SK-N-SH (cell line): ENCODE results near the gene EIF2B5. TPM values are rescaled to one million over a fixed set of nuclear protein-coding genes. Genes with fewer than 3 reads are reported as not detected.
"Not testable (repeated sequence)": the region's sequence is repeated elsewhere in the genome, so short reads cannot be mapped to it uniquely, and the experiment has no call there.

Source experiments
- CTCF ChIA-PET: fragments of 300-600, 350-600 bp; formaldehyde crosslinking; extraction: SDS; loops from one replicate; lab custom pipeline; 2021; lab: Yijun Ruan, JAX
- POLR2A ChIA-PET: fragments of 350-600 bp; sonication (Branson Sonifier 250); formaldehyde crosslinking; extraction: SDS; loops from one replicate; lab custom pipeline; 2020; ENCODE audit warnings: antibody characterized with exemption, inconsistent platforms; lab: Yijun Ruan, JAX
- DNase-seq: peaks from one replicate; pipeline ENCODE4 v3.0.0; 2012
- H2AFZ ChIP-seq: fragments of 200-600 bp; sonication (generic); 2 replicates; pipeline ENCODE4 v1.8.1; 2016; ENCODE audit warnings: antibody characterized with exemption, mild to moderate bottlenecking, low read depth
- H3F3A ChIP-seq: fragments of 200-600 bp; sonication (generic); replicated peaks from 2 replicates; pipeline ENCODE3; 2016; ENCODE audit warnings: antibody characterized with exemption, mild to moderate bottlenecking; ENCODE audit not compliant: insufficient read depth
- H3K27ac ChIP-seq, 2 experiments: fragments of 200-500 bp in 1 of 2; fragments of 200-600 bp in 1 of 2; sonication (Bioruptor generic) in 1 of 2; sonication (generic), shearing (Covaris generic) in 1 of 2; 2 replicates each; pipeline versions ENCODE4 v1.5.1 to v1.6.1; 2014 to 2016; ENCODE audit warnings: low read depth in 2 of 2, inconsistent platforms in 1 of 2, low read length in 1 of 2, mild to moderate bottlenecking in 1 of 2, mixed read lengths in 1 of 2
- H3K27me3 ChIP-seq: fragments of 200-600 bp; sonication (generic), shearing (Covaris generic); 2 replicates; pipeline ENCODE4 v1.6.1; 2016; ENCODE audit warnings: mixed run types; ENCODE audit not compliant: insufficient read depth
- H3K36me3 ChIP-seq, 2 experiments: fragments of 200-500 bp in 1 of 2; fragments of 200-600 bp in 1 of 2; sonication (Bioruptor generic) in 1 of 2; sonication (generic) in 1 of 2; replicated peaks in 1 of 2; 2 replicates each; pipeline versions ENCODE3 to v1.5.1; 2014 to 2016; ENCODE audit warnings: low read length in 1 of 2, mild to moderate bottlenecking in 1 of 2; ENCODE audit not compliant: insufficient read depth in 2 of 2, control insufficient read depth in 1 of 2
- H3K4me1 ChIP-seq, 2 experiments: fragments of 200-500 bp in 1 of 2; fragments of 200-600 bp in 1 of 2; sonication (Bioruptor generic) in 1 of 2; sonication (generic), shearing (Covaris generic) in 1 of 2; 2 replicates each; pipeline versions ENCODE4 v1.5.1 to v1.6.1; 2014 to 2016; ENCODE audit warnings: low read depth in 1 of 2, low read length in 1 of 2, mixed run types in 1 of 2; ENCODE audit not compliant: insufficient read depth in 2 of 2, control insufficient read depth in 1 of 2
- H3K4me2 ChIP-seq: fragments of 200-600 bp; sonication (generic), shearing (Covaris generic); 2 replicates; pipeline ENCODE4 v1.6.1; 2017; ENCODE audit warnings: mixed run types
- H3K4me3 ChIP-seq, 2 experiments: fragments of 200-500 bp in 1 of 2; fragments of 200-600 bp in 1 of 2; sonication (Bioruptor generic) in 1 of 2; sonication (generic), shearing (Covaris generic) in 1 of 2; 2 replicates each; pipeline versions ENCODE4 v1.5.1 to v1.8.1; 2014 to 2016; ENCODE audit warnings: low read depth in 2 of 2, inconsistent platforms in 1 of 2, low read length in 1 of 2, mild to moderate bottlenecking in 1 of 2, mixed read lengths in 1 of 2, moderate library complexity in 1 of 2
- H3K79me2 ChIP-seq: fragments of 200-600 bp; sonication (generic); 2 replicates; pipeline ENCODE4 v1.8.1; 2017; ENCODE audit warnings: mild to moderate bottlenecking; ENCODE audit not compliant: insufficient read depth
- H3K9ac ChIP-seq: fragments of 200-600 bp; sonication (generic); 2 replicates; pipeline ENCODE4 v1.6.1; 2017; ENCODE audit warnings: mixed run types
- H3K9me2 ChIP-seq: fragments of 200-600 bp; sonication (generic); 2 replicates; pipeline ENCODE4 v1.6.1; 2017; ENCODE audit warnings: mixed run types
- H3K9me3 ChIP-seq: fragments of 200-600 bp; sonication (generic); 2 replicates; pipeline ENCODE4 v1.6.1; 2017; ENCODE audit warnings: mixed run types, mild to moderate bottlenecking, moderate library complexity
- H4K20me1 ChIP-seq: fragments of 200-600 bp; sonication (generic); 2 replicates; pipeline ENCODE4 v1.6.1; 2017; ENCODE audit warnings: mild to moderate bottlenecking, mixed run types; ENCODE audit not compliant: insufficient read depth
- EP300 ChIP-seq, 2 experiments: IDR thresholded peaks; 2 replicates each; pipeline versions ENCODE4 v1.4.0 to v1.6.1; 2012; ENCODE audit warnings: borderline replicate concordance in 1 of 2, low read depth in 1 of 2, low read length in 1 of 2
- EZH2phosphoT487 ChIP-seq: fragments of 200-600 bp; sonication (generic); IDR thresholded peaks from 2 replicates; pipeline ENCODE4 v1.6.1; 2017; ENCODE audit warnings: low read depth, mixed run types, mild to moderate bottlenecking, antibody characterized with exemption, moderate library complexity, borderline replicate concordance
- FOXJ3 ChIP-seq: sonication (generic); formaldehyde crosslinking; IDR thresholded peaks from 2 replicates; pipeline ENCODE4 v1.5.1; 2020; ENCODE audit warnings: mild to moderate bottlenecking, missing genetic modification reagents
- FOXM1 ChIP-seq: IDR thresholded peaks from 2 replicates; pipeline ENCODE4 v1.4.0; 2012; ENCODE audit warnings: low read depth, mild to moderate bottlenecking
- GABPA ChIP-seq: IDR thresholded peaks from 2 replicates; pipeline ENCODE4 v1.4.0; 2012; ENCODE audit warnings: low read depth, mild to moderate bottlenecking
- MXI1 ChIP-seq: IDR thresholded peaks from 2 replicates; pipeline ENCODE4 v1.6.1; 2012; ENCODE audit warnings: mild to moderate bottlenecking, low read depth, low read length, improper control_type of control experiment
- RAD21 ChIP-seq: IDR thresholded peaks from 2 replicates; pipeline ENCODE4 v1.6.1; 2012; ENCODE audit warnings: mild to moderate bottlenecking, low read length
- RXRA ChIP-seq: IDR thresholded peaks from 2 replicates; pipeline ENCODE4 v1.4.0; 2012; ENCODE audit warnings: low read depth, mild to moderate bottlenecking, borderline replicate concordance
- SIN3A ChIP-seq: IDR thresholded peaks from 2 replicates; pipeline ENCODE4 v1.6.1; 2012; ENCODE audit warnings: low read depth, mild to moderate bottlenecking, low read length, moderate library complexity, borderline replicate concordance
- SMC3 ChIP-seq: IDR thresholded peaks from 2 replicates; pipeline ENCODE4 v1.6.1; 2012; ENCODE audit warnings: low read depth, low read length, improper control_type of control experiment
- TAF1 ChIP-seq: IDR thresholded peaks from 2 replicates; pipeline ENCODE4 v1.6.1; 2012; ENCODE audit warnings: low read depth, mild to moderate bottlenecking, low read length, moderate library complexity, borderline replicate concordance
- TCF12 ChIP-seq: IDR thresholded peaks from 2 replicates; pipeline ENCODE4 v1.4.0; 2012
- WGBS: methylation state at CpG from one replicate; pipeline ENCODE4 v1.1.6; 2017; ENCODE audit warnings: low lambda C conversion rate; 5-methylcytosine and 5-hydroxymethylcytosine counted together
- polyA plus RNA-seq, 3 experiments: library from polyadenylated mRNA; depleted of rRNA; stranded (reverse); fragments of >200 nt; gene quantifications; 2 replicates each; pipeline ENCODE4 v1.2.3, GENCODE V29; 2012
- TF ChIP-seq, protein P1 (sequence below): fragments of 200-600 bp; sonication (generic); IDR thresholded peaks from 2 replicates; pipeline ENCODE4 v1.6.1; 2017; ENCODE audit warnings: antibody characterized with exemption, mild to moderate bottlenecking, moderate library complexity
- TF ChIP-seq, protein P2 (sequence below): fragments of 150-350 bp; IDR thresholded peaks from 2 replicates; pipeline ENCODE4 v1.6.1; 2016; ENCODE audit warnings: mild to moderate bottlenecking, low read depth, low read length
- TF ChIP-seq, protein P3 (sequence below): IDR thresholded peaks from 2 replicates; pipeline ENCODE4 v1.6.1; 2012; ENCODE audit warnings: mild to moderate bottlenecking, low read depth, low read length, moderate library complexity
- TF ChIP-seq, protein P4 (sequence below): IDR thresholded peaks from 2 replicates; pipeline ENCODE4 v1.4.0; 2012; ENCODE audit warnings: low read depth, borderline replicate concordance

EIF2B5 gene
- polyA plus RNA-seq, 1 of the 3 experiments (the other 2 are of a cell fraction), result 46.8 TPM

DNA sequence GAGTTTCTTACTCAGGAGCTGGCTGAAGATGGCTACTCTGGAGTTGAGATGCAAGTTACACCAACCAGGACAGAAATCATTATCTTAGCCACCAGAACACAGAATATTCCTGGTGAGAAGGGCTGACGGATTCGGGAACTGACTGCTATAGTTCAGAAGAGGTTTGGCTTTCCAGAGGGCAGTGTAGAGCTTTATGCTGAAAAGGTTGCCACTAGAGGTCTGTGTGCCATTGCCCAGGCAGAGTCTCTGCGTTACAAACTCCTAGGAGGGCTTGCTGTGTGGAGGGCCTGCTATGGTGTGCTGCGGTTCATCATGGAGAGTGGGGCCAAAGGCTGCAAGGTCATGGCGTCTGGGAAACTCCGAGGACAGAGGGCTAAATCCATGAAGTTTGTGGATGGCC is 14.6 kb downstream of the EIF2B5 start:
- 89% methylated on average over 4 of the region's 6 CpGs for WGBS
- H3K9me2 ChIP-seq, H3K9ac ChIP-seq, DNase-seq, H2AFZ ChIP-seq, H3K4me3 ChIP-seq, H4K20me1 ChIP-seq, H3K9me3 ChIP-seq, H3K27me3 ChIP-seq, H3K4me2 ChIP-seq, POLR2A ChIA-PET, H3K27ac ChIP-seq, H3K4me1 ChIP-seq: not testable (repeated sequence)
- H3F3A ChIP-seq, result peaks cover 17% of the 10 kb centered on the region
- TF ChIP-seq, protein P1, sequence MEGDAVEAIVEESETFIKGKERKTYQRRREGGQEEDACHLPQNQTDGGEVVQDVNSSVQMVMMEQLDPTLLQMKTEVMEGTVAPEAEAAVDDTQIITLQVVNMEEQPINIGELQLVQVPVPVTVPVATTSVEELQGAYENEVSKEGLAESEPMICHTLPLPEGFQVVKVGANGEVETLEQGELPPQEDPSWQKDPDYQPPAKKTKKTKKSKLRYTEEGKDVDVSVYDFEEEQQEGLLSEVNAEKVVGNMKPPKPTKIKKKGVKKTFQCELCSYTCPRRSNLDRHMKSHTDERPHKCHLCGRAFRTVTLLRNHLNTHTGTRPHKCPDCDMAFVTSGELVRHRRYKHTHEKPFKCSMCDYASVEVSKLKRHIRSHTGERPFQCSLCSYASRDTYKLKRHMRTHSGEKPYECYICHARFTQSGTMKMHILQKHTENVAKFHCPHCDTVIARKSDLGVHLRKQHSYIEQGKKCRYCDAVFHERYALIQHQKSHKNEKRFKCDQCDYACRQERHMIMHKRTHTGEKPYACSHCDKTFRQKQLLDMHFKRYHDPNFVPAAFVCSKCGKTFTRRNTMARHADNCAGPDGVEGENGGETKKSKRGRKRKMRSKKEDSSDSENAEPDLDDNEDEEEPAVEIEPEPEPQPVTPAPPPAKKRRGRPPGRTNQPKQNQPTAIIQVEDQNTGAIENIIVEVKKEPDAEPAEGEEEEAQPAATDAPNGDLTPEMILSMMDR, result peak; percentile 15; the same call in 1 of the 2 replicates
- TF ChIP-seq RAD21, result peak; percentile 40
- TF ChIP-seq SMC3, result peak; percentile 22; the same call in 1 of the 2 replicates
- CTCF ChIA-PET, result interaction anchor here (0.6 to 2.5 kb wide), 3 partner anchors 100 to 203 kb away, joined by 3 to 12 read pairs (median 3); partner anchors contain the start of gene EEF1AKMT4
- peaks cover 12% of the 10 kb centered on the region; the same call in 1 of the 2 replicates for H3K79me2 ChIP-seq
- H3K36me3 ChIP-seq, result peaks cover 5 to 13% of the 10 kb centered on the region in 2 experiments

DNA sequence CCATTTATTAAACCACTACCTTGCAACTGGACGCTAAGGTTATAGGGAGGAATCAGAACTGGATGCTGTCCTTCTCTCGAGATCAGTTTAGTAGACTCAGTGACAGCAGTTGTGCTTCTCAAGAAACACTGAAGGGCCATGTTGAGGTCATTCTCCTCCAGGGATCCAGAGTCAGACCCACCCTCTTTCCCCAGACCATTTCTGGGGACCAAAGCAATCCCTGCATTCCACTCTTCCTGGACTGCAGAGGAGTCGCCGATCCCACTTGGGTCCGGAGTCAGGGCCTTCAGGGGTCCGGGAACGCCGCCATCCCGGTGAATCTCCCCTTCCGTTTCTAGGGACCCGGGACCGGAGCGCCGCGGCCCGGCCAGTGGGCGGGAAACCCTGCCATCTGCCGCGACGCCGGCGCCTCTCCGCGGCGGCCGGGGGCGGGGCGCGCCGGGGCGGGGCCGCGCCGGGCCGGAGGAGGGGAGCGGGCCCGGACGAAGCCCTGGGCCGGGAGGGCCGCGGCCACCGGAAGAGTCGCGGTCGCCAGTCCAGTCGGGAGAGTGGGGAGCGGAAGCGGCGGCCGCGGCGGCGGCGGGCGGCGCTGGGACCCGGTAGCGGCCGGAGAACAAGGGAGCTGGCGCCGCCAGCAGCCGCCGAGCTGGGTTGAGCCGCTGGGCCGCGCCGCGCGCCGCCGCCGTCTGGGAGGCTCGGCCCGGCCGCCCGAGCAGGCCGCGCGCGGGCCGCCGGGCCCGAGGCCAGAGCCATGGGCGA is 19.9 kb downstream of the EIF2B5 start, which contains the start of gene DVL3:
TSS of gene DVL3 (plus strand) at position 493 of the 759 bp plus-strand sequence. CDS start at position 752, 259 bp downstream.
- under 1% methylated on average over 10 of the region's 84 CpGs for WGBS
- POLR2A ChIA-PET, result interaction anchor here (0.7 to 1.9 kb wide), 4 partner anchors 9 to 623 kb away, joined by 3 to 9 read pairs (median 4); partner anchors contain the start of genes ABCF3 and EIF2B5
- CTCF ChIA-PET, result interaction anchor here (1.1 to 2.4 kb wide), 3 partner anchors 10 to 95 kb away, joined by 6 to 15 read pairs (median 13); partner anchors contain the start of gene EEF1AKMT4
- TF ChIP-seq EZH2phosphoT487 (no peak), SIN3A (peak; percentile 34; the same call in 1 of the 2 replicates), MXI1 (peak; percentile 6; the same call in 1 of the 2 replicates), RXRA (no peak), FOXJ3 (CRISPR knock-in tag) (no peak), TCF12 (no peak), SMC3 (no peak), TAF1 (peak; percentile 42), RAD21 (no peak), EP300 (IDR thresholded peaks at IDR 0.05; ENCODE audit: borderline replicate concordance in 1 of 2, low read depth in 1 of 2, low read length in 1 of 2) (peak in 1 of 2 experiments; percentile 44; a peak in 1 of 4 replicates), FOXM1 (no peak), GABPA (peak; percentile 68)
- TF ChIP-seq, protein P2, sequence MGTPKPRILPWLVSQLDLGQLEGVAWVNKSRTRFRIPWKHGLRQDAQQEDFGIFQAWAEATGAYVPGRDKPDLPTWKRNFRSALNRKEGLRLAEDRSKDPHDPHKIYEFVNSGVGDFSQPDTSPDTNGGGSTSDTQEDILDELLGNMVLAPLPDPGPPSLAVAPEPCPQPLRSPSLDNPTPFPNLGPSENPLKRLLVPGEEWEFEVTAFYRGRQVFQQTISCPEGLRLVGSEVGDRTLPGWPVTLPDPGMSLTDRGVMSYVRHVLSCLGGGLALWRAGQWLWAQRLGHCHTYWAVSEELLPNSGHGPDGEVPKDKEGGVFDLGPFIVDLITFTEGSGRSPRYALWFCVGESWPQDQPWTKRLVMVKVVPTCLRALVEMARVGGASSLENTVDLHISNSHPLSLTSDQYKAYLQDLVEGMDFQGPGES, result no peak
- TF ChIP-seq, protein P3, sequence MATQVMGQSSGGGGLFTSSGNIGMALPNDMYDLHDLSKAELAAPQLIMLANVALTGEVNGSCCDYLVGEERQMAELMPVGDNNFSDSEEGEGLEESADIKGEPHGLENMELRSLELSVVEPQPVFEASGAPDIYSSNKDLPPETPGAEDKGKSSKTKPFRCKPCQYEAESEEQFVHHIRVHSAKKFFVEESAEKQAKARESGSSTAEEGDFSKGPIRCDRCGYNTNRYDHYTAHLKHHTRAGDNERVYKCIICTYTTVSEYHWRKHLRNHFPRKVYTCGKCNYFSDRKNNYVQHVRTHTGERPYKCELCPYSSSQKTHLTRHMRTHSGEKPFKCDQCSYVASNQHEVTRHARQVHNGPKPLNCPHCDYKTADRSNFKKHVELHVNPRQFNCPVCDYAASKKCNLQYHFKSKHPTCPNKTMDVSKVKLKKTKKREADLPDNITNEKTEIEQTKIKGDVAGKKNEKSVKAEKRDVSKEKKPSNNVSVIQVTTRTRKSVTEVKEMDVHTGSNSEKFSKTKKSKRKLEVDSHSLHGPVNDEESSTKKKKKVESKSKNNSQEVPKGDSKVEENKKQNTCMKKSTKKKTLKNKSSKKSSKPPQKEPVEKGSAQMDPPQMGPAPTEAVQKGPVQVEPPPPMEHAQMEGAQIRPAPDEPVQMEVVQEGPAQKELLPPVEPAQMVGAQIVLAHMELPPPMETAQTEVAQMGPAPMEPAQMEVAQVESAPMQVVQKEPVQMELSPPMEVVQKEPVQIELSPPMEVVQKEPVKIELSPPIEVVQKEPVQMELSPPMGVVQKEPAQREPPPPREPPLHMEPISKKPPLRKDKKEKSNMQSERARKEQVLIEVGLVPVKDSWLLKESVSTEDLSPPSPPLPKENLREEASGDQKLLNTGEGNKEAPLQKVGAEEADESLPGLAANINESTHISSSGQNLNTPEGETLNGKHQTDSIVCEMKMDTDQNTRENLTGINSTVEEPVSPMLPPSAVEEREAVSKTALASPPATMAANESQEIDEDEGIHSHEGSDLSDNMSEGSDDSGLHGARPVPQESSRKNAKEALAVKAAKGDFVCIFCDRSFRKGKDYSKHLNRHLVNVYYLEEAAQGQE, result peak; percentile 18; the same call in 1 of the 2 replicates
- TF ChIP-seq, protein P4, sequence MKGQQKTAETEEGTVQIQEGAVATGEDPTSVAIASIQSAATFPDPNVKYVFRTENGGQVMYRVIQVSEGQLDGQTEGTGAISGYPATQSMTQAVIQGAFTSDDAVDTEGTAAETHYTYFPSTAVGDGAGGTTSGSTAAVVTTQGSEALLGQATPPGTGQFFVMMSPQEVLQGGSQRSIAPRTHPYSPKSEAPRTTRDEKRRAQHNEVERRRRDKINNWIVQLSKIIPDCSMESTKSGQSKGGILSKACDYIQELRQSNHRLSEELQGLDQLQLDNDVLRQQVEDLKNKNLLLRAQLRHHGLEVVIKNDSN, result no peak

More for the DNA sequence above, 19.9 kb downstream of the EIF2B5 start, which contains the start of gene DVL3:
- Histone ChIP-seq H3K4me3 (peak within 1 kb of the TSS; percentile 80 to 95), H3K9me3 (no peaks in the 10 kb centered on the region), H3K4me2 (peak within 1 kb of the TSS; percentile 92), H4K20me1 (peaks cover 32% of the 10 kb centered on the region), H3K27me3 (no peaks in the 10 kb centered on the region), H3F3A (peaks cover 20% of the 10 kb centered on the region), H3K79me2 (peaks cover 57% of the 10 kb centered on the region), H3K9ac (peak within 1 kb of the TSS; percentile 87), H3K9me2 (no peaks in the 10 kb centered on the region), H3K4me1 (peaks cover 11 to 12% of the 10 kb centered on the region in 2 experiments; a peak in 3 of 4 replicates), H3K36me3 (peaks cover 0 to 6% of the 10 kb centered on the region in 2 experiments), H3K27ac (peak within 1 kb of the TSS; percentile 82 to 93), H2AFZ (peak within 1 kb of the TSS; percentile 88)
- DNase-seq, result peak; percentile 97
